GM12874 (cell line): Measurements from ENCODE around the gene AUNIP.

Source experiments
- TF ChIP-seq, protein P1 (sequence below): IDR thresholded peaks from 2 replicates; pipeline ENCODE4 v1.5.1; 2011; ENCODE audit warnings: low read depth, mild to moderate bottlenecking, control low read depth, low read length, moderate library complexity; ENCODE audit not compliant: insufficient read depth

AUNIP gene

DNA sequence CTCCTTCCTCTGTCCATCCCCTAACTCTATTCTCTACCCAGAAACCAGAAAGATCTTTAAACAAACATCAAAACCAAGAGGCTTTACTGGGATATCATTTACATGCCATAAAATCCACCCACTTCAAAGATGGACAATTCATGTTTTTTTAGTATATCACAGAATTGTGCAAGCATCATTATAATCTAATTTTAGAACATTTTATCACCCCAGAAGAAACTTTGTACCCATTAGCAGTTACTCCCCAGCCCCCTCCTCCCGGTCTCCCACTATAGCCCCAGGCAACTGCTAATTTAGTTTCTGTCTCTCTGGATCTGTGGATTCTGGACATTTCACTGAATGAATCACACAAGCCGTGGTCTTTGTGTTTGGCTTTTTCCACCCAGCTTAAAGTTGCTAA, 64.0 kb downstream of the AUNIP start:
- TF ChIP-seq, protein P1, sequence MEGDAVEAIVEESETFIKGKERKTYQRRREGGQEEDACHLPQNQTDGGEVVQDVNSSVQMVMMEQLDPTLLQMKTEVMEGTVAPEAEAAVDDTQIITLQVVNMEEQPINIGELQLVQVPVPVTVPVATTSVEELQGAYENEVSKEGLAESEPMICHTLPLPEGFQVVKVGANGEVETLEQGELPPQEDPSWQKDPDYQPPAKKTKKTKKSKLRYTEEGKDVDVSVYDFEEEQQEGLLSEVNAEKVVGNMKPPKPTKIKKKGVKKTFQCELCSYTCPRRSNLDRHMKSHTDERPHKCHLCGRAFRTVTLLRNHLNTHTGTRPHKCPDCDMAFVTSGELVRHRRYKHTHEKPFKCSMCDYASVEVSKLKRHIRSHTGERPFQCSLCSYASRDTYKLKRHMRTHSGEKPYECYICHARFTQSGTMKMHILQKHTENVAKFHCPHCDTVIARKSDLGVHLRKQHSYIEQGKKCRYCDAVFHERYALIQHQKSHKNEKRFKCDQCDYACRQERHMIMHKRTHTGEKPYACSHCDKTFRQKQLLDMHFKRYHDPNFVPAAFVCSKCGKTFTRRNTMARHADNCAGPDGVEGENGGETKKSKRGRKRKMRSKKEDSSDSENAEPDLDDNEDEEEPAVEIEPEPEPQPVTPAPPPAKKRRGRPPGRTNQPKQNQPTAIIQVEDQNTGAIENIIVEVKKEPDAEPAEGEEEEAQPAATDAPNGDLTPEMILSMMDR: no peak

DNA sequence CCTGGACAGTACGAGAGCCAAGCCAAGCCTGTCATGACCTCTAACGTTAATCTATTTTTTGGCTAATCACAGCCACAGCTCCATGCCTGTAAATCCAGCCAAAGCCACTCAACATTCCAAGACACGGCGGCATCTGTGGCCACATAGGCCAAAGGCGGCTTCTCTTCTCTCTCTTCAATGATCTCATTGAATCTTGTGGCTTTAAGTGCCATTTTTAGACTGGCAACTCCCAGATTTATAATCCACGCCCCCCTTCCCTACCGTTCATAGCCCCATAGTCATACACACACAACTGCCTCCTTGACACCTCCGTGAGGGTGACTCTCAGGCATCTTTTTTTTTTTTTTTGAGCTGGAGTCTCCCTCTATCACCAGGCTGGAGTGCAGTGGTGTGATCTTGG, 64.9 kb downstream of the AUNIP start:
- TF ChIP-seq, protein P1: no peak

DNA sequence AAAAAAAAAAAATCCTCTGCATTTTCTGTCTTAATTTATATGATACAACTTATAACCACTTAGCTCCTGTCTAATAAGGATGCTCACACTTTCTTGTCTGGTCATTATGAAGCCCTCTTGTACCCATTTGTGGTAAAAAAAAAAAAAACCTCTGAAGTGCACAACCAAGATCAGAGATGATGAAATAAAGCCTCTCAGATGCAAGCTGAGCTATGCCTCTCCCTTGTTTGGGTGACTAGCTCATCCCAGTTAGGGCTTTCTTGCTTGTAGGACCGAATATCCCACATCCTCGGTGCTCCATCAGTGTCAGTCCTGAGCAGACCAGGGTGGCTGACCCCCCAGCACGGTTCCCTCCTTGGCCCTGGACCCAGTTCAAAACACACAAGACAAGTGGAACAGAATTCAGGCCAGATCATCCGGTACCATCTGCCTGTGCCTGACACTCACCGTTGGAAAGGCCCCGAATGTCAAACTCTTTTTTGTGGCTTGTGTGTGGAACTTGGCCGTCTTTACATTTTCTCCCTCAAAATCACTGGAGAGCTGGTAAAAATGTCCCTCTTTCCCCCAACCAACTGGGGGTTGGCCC, 65.6 kb downstream of the AUNIP start:
- TF ChIP-seq, protein P1: no peak

DNA sequence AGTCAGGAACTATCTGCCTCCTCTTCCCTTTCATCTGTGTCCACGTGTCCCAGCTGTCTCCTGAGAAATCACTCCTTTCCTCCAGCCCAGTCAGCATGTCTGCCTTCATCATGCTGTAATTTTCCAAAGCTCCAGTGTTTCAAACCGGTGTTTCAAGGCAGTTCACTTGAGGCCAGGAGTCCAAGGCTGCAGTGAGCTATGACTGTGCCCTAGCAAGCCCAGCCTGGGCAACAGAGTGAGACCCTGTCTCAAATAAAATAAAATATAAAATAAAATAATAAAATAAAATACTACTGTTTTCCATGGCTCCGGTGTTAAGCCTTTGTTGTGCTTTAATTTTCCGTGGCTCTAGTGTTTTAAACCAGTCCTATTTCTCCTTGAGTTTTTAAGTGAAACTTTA, 67.1 kb downstream of the AUNIP start:
- TF ChIP-seq, protein P1: no peak

DNA sequence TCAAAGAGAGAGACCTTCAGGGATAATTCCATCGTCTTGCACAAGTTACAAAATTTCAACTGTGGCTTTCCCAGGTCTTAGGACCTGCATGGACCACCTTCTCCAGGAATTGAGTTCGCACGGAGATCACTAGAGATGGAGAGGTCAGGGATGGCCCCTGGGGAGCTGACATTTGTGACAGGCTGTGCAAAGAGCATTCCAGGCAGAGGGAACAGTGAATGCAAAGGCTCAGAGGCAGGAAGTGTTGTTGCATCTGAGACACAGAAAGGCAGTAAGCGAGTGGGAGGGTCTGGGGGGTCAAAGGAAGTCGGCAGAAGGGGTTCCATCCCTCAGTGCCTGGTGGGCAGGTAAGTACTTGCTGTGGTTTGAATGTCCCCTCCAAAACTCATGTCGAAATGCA, 68.8 kb downstream of the AUNIP start:
- TF ChIP-seq, protein P1: no peak

DNA sequence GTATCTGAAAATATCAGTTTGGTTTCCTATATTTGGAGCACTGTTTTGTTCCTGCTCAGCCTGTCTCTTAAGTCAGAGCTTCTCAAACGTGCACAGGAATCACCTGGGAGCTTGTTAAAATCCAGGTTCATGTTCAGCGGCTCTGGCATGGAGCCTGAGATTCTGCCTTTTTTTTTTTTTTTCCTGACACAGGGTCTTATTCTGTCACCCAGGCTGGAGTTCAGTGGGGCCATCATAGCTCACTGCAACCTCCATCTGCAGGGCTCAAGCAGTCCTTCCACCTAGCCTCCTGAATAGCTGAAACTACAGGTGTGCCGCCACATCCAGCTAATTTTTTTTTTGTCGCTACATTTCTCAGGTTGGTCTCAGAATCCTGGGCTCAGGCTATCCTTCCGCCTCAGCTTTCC, 71.5 kb downstream of the AUNIP start:
- TF ChIP-seq, protein P1: no peak

DNA sequence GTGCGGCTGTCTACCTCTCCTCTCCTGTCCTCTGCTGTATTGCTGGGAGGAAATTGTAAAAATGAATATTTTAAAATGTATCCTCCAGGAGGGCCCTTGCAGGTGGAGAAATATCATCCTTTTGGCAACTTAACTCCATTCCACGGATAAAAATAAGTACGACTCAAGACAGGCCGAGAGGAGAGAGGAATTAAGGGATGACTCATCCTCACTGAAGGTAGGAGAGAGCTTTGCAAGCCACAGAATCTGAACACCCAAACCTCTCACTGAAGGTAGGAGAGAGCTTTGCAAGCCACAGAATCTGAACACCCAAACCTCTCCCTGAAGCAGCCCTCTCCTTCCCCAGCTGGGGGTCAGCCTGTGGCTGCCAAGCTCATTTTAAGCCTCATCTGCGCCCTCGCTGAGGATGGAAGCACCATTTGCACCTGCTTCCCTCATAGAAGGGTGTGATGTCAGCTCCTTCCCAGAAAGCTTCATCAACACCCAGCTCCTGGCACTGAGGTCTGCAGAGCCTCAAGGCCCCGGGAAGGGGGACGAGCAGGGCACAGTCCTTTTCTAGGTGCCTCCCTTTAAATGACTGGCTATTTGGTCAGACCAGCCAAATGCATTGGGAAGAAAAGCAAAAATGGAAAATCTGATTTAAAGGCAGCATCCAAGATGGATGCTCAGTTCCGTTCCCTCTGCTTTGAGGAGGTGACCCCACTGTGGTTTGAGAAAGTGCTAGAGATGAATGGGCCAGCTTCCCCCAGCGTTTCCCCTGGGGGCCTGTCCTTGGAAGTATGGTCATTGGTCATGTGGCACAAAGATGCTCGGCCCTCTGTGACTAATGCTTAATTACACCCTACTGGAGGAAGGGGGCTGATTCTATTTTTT, 72.1 kb downstream of the AUNIP start:
- TF ChIP-seq, protein P1: no peak
